GM21526 (cell line): ENCODE measurements around the gene METTL23.
"Not testable (repeated sequence)": the region's sequence is repeated elsewhere in the genome, so short reads cannot be mapped to it uniquely, and the experiment has no call there.

ENCODE experiments used
- ATAC-seq: cut with Tn5 transposase; IDR thresholded peaks from one replicate; pipeline ENCODE4 v1.9.1; 2021; ENCODE audit warnings: moderate library complexity; ENCODE audit not compliant: unreplicated experiment, low FRiP score

METTL23 gene

DNA sequence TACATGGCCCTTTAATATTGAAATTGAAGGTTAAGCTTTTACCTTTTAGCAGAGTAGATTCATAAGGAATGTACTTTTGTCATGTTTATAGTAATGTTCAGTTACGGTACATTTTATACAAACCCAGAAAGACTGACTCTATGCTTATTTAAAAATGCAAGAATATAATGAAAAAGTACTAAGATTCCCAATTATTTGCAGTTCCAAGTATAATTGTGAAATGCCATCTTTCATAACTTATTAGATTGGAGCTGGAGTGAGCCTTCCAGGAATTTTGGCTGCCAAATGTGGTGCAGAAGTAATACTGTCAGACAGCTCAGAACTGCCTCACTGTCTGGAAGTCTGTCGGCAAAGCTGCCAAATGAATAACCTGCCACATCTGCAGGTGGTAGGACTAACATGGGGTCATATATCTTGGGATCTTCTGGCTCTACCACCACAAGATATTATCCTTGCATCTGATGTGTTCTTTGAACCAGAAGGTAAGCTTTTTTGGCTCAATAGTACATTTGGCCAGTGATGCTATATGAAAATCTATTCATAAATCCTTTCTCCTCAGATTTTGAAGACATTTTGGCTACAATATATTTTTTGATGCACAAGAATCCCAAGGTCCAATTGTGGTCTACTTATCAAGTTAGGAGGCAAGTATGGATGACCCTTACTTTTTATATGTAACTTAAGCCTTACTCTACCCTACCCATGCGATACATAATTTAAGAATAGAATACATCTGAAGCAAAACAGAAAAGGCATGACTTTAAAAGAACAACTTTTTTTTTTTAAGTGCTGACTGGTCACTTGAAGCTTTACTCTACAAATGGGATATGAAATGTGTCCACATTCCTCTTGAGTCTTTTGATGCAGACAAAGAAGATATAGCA lies 6.3 kb downstream of the METTL23 start:
- no peak for ATAC-seq

DNA sequence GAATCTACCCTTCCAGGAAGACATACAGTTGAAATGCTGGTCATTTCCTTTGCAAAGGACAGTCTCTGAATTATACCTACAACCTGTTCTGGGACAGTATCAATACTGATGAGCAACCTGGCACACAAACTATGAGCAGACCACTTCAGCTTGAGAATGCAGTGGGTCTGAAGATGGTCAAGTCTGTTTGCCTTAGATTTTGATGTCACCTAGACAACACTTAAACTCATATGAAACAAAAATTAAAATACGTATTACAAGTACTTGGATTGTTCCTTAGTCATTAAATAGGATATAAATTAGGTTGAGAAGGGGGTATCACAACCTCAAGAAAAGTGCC lies 6.9 kb downstream of the METTL23 start:
- ATAC-seq = no peak

DNA sequence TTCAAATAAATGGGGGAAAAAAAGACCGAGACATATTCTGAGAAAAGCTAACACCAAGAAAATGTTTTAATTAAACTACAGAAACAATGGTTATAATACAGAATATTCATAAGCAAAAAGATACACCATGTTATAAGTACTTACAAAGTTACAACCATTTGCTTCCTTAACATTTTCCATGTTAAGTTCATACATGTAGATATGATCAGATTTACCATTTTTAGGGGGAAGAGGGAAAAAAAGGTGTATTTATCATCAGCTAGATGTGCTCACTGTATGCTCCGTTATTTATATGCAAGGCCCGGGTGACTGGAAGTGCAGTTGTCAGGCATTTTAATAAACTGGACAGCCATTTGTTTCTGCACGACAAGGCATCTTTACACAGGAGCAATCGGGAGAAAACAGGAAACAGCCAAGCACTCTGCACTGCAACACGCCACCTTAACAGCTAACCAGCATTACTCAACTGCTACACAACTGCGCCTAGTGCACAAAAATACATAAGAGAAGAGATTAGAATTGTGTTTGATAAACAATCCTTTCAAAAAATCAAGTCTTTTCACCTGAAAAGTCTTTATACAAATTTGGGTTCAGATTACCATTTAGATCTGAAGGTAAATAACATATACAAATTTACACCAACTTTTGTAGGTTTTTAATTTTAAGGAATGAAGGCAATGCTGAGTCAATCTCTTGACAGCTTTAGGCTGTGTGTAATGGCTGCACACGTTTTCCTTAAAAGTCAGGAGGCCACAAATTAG lies 7.6 kb downstream of the METTL23 start:
- ATAC-seq = no peak

DNA sequence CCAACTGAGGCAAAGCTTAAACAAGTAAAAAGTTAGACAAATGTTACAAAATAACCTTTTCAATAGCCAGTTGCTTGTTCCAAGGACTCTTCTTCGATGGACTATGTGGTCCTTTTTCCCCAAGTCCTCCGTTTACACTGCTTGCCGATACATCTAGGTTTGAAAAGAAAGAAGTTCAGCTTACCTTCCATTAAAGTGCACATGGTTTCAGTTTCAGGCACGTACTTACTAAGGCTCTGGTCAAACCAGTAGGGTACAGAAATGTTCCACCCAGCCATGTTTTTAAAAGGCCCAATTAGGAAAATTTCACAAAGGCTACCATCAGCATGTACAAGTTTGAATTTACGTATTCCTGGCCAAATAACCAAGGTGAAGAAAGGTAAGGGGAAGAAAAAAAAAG lies 8.4 kb downstream of the METTL23 start:
- ATAC-seq = no peak

DNA sequence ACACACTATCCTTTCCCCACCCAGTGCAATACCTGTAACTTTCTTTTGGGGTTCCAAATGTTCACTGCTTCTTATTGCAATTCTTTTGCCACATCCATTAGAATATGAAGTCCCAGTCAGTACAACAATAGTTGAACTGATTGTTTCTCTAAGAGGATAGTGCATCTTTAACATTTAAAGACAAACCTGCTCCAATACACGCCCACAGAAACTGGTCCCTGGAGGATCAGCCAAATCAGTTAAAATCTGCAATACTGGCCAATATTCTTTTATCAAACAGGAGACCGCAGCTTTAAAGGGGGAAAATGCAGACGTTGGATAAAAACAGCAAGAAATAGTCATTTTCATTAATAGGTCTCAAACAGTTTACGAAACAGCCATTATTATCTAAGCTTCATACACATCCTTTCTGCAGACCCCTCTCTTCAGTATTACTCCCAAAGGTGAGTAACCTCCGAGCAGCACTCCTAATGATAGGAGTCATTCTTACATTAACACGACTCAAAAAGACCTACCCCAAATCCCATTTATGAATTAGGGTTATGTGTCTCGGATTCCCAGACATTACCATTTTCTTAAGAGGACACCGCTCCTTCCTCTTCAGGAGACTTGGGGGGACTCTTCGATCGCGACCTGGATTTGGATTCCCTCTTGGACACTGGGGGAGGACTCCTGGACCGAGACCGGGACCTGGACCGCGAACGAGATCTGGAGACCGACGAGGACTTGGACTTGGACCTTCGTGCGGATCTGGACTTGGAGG lies 9.1 kb downstream of the METTL23 start:
- no peak for ATAC-seq

DNA sequence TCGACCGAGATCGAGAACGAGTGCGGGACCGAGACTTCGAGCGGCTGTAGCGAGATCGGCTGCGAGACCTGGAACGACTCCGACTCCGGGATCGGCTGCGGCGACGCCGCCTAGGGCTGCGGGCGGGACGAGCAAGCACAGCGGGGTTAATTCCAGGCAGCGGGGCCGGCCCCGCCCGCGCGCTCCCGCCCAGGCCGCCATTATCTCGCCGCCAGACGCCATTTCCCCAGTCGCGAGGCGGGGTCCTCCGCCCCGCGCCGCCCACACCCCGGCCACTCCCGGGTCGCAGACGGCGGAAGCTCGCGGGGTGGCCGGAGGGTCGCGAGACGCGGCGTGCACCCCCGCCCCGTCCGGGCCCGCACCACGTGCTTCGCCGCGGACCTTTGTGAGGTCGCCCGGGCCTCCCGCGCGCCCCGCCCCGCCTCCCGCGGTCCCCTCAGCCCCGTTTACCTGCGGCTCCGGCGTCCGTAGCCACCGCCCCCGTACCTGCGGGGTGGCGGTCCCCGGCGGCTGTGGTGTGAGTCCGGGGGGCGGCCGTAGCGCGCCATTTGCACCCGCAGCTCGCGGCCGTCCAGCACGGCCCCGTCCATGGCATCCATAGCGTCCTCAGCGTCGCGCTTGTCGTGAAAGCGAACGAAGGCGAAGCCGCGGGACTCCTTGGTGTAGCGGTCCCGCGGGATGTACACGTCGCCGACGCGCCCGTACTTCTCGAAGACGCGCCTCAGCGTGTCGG lies 9.9 kb downstream of the METTL23 start:
- ATAC-seq = no peak

DNA sequence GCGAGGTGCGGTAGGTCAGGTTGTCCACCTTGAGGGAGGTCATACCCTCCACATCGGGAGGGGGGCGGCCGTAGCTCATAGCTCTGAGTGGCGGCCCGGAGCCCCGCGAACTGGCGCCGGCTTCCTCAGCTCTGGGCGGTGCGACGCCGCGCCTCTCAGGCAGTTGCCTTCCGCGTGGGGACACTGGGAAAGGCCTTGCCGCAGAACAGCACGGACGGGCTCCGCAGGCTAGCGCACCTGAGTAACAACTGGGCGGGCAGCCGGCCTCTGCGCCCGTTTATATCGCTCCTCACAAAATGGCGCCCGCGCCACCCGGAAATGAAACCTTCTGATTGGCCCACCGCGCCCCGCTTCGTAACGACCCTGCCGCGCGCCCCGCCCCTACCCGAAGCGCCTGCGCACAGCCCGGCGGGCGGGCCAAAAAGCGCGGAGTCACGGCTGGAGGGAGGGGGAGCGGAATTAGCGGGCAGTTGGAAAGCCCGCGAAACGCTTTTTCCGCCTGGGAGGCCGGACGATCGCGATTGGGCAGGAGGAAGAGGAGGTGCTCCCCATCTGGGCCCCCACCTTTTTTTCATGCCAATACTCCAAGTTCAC lies 10.5 kb downstream of the METTL23 start, which contains the start of gene SRSF2:
Gene SRSF2, minus strand, starts transcription at position 250 of the 594 bp plus-strand sequence. Its CDS starts 171 bp downstream, at position 79.
- peak; percentile 48 for ATAC-seq

DNA sequence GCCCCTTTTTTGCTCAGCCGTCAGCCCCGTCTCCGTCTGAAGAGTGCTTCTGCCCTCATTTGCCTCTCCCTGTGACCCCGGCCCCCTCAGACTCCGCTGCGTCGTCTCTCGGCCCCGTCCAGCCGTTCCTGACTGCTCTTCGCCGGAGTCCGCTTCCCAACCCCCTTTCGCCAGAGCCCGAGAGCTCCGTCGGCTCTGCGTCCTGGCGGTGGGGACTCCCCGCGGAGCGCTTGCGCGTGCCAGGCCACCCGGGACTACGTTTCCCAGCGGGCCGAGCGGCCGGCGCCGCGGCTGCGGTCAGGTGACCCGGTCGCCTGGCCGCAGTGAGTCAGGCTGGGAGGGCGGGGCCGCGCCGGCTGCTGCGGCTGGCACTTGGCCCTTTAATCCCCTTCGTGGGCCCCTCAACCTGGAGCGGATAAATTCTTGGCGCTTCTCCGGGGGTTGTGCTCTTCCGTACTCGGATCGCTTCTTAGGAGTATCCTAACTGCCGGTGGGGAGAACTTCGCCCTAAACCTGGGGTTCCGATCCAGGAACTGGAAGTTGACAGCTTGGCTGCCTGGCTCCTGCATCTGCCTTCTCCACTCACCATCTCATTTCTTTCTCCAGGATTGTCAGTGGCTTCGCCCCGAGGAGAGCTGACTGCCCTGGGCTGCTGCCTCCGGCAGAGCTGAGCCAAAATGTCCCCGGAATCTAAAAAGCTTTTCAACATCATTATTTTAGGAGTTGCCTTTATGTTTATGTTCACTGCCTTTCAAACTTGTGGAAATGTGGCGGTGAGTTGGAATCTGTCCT lies 11.2 kb downstream of the METTL23 start, which contains the start of gene MFSD11:
Gene MFSD11, plus strand, starts transcription at position 444 of the 792 bp plus-strand sequence. Its CDS starts 234 bp downstream, at position 678.
- peak; percentile 56 for ATAC-seq

DNA sequence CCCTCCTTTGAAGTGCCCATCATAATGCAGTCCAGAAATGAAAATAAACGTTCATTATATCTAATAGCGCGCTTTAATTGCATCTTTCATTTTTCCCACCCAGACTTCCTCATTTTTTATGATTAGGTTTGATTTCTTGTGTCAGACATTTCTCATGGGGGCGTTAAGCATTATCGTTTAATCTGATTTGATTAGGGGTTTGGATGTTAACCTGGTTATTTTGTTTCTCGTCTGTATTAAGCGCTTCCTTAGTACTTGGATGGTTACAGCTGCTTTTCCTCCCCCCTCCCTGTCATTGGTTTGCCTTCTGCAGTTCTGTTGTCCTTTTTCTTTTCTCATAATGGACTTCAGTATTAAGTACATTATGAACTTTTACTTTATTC lies 11.8 kb downstream of the METTL23 start:
- no peak for ATAC-seq

DNA sequence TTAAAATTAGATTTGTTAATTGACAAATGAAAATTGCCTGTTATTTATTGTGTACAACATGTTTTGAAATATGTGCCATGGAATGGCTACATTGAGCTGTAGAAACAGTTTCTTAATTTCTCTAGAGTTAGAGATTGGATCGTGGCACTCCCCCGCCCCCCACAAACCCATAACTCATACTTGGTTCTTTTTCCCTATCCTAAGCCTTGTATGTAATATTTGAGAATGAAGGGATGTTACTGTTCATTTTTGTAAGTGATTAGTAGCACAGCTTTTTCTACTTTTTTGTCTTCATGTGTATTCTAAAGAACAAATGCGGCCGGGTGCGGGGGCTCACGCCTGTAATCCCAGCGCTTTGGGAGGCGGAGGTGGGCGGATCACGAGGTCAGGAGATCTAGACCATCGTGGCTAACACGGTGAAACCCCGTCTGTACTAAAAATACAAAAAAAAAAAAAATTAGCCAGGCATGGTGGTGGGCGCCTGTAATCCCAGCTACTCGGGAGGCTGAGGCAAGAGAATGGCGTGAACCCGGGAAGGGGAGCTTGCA lies 13.0 kb downstream of the METTL23 start:
- ATAC-seq = not testable (repeated sequence)

DNA sequence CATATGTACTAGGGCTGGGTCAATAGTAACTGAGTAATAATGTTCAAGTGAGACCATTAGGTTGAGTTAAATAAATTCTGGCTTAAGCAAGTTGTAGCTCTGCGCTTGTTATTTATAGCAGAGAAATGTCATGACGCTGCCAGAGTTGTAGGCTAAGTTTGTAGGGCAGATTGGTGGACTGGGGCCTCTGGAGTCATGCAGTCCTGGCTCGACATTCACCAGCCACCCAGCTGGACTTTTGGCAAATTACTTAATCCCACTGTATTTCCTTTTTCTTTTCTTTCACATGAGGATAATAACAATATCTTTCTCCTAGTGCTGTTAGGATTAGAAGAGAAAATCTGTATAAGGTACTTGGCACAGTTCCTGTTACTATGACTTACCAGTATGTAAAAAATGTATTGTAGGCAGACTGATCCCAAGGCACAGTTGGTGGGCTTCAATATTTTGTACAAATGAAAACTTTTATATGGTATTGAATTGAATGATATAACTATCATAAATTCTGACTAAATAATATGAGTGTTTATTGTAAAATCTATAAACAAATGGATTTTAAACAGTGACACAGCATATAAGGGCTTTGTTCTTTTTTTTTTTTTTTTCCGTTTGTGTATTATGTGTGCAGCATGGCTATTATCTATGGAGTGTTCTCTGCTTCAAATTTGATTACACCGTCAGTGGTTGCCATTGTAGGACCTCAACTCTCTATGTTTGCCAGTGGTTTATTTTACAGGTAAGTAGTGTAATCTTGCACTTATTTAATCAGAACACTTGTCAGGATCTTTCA lies 13.9 kb downstream of the METTL23 start:
- ATAC-seq = no peak

DNA sequence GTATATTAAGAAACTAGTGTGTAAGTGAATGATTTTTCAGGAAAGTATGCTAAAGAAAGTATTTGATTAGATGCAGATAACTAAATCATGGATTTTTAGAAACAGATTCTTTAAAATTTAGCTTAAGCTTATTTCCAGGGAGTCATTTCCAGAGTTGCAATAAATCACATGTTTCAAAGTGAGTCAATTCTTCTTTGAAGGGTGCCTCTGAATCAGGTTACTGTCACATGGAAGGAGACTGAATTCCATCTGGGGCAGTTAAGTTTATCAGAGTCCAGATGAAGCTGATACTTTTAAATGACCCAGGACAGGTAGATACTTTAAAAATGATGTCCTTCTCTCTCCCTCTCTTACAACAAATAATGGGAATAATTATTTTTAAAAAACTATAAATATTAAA lies 16.3 kb downstream of the METTL23 start:
- no peak for ATAC-seq

DNA sequence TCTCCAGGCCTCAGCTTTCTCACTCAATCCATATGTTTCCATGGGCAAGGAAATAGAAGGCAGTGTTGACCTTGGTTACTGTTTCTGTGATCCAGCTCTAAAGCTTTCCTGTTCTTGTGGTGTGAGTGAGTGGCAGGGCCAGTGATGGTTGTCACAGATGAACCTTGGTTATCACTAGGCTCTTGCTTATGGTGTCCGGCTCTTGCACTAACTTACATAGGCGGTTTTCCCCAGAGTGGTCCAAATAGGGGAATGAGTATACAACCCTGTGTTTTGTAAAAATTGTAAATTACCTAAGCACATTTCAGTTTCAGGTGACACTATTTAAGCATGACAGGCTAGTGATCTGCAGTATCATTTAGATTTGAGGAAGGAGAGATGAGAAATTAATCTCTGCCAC lies 18.1 kb downstream of the METTL23 start:
- ATAC-seq = no peak

DNA sequence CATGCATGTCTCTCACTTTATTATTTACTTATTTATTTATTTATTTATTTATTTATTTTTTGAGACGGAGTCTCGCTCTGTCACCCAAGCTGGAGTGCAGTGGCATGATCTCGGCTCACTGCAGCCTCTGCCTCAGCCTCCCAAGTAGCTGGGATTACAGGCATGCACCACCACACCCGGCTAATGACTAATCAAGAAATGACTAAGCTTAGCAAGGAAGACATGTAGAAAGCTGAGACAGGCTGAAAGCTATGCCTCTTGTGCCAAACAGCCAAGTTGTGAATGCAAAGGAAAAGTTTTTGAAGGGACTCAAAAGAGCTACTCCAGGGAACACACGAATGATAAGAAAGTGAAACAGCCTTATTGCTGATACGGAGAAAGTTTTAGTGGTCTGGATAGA lies 19.1 kb downstream of the METTL23 start:
- not testable (repeated sequence) for ATAC-seq

DNA sequence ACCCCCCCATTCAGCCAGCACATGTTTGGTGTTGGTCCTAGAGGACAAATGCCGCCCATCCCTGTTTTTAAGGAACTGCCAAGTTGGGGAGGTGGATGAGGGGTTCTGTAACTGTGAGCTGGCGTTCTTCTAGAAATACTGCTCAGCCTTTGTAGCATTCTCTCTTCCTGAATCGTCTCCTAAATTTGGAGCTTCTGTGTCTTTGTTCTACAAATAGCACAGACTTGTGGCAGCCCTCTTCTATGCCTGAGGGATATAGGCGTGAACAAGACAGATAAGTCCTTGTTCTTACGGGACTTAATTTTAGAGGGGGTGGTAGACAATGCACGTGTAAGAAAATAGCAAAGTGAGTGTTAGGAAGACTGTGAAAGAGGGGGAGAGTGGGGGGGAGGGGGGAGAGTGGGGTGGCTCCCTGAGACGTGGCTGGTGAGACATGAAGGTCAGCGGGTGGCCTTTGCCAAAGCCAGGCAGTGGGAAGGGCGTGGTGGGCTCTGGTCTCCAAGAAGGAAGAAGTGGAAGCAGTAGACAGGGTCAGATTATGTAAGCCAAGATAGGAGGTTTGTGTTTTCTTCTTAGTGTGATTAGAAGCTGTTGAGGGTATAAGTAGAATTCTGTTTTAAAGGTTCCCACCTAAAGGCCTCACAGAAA lies 21.2 kb downstream of the METTL23 start:
- ATAC-seq = no peak

DNA sequence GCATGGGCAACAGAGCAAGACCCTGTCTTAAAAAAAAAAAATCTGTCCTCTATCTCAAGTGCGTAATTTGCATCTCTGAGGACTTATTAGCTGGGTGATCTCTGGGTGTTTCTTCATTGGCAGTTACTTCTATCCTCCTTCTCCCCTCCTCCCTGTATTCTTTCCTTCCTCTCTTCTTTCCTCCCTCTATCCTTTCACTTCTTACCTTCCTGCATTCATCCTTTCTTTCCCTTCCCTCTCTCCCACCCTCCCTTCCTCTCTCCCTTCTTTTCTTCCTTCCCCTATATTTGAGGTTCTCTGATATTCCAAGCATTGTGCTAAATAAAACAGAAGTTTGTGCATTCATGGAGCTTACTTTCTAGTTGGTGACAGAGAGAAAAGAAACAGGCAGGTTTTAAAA lies 22.0 kb downstream of the METTL23 start:
- no peak for ATAC-seq

DNA sequence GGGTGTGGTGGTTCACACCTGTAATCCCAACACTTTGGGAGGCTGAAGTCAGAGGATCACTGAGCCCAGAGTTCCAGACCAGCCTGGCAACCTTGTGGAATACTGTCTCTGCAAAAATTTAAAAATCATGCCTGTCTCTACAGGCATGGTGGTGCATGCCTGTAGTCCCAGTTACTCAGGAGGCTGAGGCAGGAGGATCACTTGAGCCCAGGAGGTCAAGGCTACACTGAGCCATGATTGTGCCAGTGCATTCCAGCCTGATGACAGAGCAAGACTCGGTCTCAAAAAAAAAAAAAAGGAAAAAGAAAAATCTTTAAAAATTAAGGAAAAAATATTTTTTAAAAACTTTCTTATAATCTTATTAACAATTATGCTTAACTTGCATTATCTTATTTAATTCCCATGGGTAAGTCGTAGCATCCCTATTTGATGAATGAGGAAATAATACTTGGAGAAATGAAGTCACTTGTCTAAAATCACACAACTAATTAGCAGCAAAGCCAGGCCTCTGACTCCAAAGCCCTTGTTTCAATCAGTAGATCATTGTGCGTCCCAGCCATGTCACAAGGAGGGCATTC lies 24.9 kb downstream of the METTL23 start:
- no peak for ATAC-seq
